Lower leg skin (tissue), 4 donors: ENCODE measurements around the gene RTCB. TPM values are rescaled to one million over a fixed set of nuclear protein-coding genes. Genes with fewer than 3 reads are reported as not detected.
A peak's percentile ranks its signal among the peaks of the same experiment; 100 is the strongest.

ENCODE experiments used
- DNase-seq, 2 donors: peaks; one replicate each; pipeline ENCODE4 v3.0.0-alpha.2; 2019; ENCODE audit warnings: low spot score in 2 of 2
- H3K4me3 ChIP-seq: fragments of 200-600 bp; sonication (generic); 2 replicates; pipeline ENCODE4 v1.5.1; 2017; ENCODE audit warnings: mild to moderate bottlenecking, low read depth; ENCODE audit not compliant: poor library complexity, severe bottlenecking
- POLR2A ChIP-seq, 2 donors: fragments of 450-650 bp; IDR thresholded peaks; one replicate each; pipeline ENCODE4 v1.6.1; 2016 to 2017; ENCODE audit warnings: antibody characterized with exemption in 2 of 2, mild to moderate bottlenecking in 1 of 2, moderate library complexity in 1 of 2
- WGBS, 2 donors: methylation state at CpG; one replicate each; pipeline ENCODE4 v1.1.5; 2018; 5-methylcytosine and 5-hydroxymethylcytosine counted together
- intact Hi-C: fragments of 100-400 bp; cut with DNase I; formaldehyde crosslinking; loops from one replicate; pipeline ENCODE4 v1.15.0; 2023; ENCODE audit warnings: low total_unique reads
- total RNA-seq, 4 donors: library from RNA; depleted of rRNA; stranded (reverse); fragments of >200 nt; gene quantifications; one replicate each; pipeline ENCODE4 v1.1.0, GENCODE V29; 2016
- TF ChIP-seq, protein P1 (sequence below), 3 donors: fragments of 450-650 bp; IDR thresholded peaks; one replicate each; pipeline ENCODE4 v1.5.1; 2016; ENCODE audit warnings: antibody characterized with exemption in 3 of 3, mild to moderate bottlenecking in 3 of 3, moderate library complexity in 2 of 3

Gene RTCB
- total RNA-seq = 100 to 1,000 TPM in 3 of 4 donors, 10 to 100 TPM in 1; 99.6 to 113 (median 102) TPM

DNA sequence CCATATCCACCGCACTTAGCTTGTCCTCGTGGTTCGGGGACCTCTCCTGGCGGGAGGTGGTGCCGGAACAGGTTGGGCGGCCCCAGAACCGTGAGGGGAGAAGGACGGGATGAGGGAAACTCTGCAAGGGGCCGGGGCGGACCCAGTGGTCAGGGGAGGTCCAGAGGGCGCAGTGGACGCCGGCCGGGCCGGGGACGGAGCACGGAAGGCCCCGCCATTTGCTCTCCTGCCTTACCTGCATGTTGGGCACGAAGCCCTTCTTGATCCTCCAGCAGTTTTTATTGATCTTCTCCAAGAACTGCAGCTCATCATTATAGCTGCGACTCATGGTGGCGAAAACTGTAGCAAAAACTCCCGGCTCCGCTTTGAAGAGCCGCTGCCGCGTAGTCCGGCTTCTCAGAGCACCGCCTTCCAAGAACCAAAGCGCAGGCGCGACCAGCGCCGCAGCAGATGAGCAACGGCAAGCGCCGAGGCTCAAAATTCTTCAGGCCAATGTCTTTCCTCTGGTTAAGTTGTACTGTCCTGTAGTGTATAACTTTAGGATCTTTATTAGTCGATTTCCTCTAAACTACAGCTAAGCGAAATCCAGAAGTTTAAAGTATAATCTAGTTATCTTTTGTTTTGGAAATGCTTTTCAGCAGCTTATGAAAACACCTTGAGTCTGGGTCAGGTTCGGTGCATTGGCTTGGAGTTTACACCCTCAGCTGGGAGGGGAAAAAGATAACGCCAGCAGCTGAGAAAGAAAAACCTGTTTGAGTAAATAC is at the start of gene RTCB:
Gene RTCB, minus strand, starts transcription at position 419 of the 764 bp plus-strand sequence. Its CDS starts 91 bp downstream, at position 328.
- 1 to 2% methylated on average over 31 to 39 of the region's 40 CpGs for WGBS, 2 donors
- DNase-seq = peak; percentile 87 to 98
- H3K4me3 ChIP-seq = peak within 1 kb of the TSS; percentile 96
- intact Hi-C loops = no loop called here
- TF ChIP-seq, protein P1, sequence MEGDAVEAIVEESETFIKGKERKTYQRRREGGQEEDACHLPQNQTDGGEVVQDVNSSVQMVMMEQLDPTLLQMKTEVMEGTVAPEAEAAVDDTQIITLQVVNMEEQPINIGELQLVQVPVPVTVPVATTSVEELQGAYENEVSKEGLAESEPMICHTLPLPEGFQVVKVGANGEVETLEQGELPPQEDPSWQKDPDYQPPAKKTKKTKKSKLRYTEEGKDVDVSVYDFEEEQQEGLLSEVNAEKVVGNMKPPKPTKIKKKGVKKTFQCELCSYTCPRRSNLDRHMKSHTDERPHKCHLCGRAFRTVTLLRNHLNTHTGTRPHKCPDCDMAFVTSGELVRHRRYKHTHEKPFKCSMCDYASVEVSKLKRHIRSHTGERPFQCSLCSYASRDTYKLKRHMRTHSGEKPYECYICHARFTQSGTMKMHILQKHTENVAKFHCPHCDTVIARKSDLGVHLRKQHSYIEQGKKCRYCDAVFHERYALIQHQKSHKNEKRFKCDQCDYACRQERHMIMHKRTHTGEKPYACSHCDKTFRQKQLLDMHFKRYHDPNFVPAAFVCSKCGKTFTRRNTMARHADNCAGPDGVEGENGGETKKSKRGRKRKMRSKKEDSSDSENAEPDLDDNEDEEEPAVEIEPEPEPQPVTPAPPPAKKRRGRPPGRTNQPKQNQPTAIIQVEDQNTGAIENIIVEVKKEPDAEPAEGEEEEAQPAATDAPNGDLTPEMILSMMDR (IDR thresholded peaks at IDR 0.05) = no peak
- TF ChIP-seq POLR2A (IDR thresholded peaks at IDR 0.05) = no peak

DNA sequence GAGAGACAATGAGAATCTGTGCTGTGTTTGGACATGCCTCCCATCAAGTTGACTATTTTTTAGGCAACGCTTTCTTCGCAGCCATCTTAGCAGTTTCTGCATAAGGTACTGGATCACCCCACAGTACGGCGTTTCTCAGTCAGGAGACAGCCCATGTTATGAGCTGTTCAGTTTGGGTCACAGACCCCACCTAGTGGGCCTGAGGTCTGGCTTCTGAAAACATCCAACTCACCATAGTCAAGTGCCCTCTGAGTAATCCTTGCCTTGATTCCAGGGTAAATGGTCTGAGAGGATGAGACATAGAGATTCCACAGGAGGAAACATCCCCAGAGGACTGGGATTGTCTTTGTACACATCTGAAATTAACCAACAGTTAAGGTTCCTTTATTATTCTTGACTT is 45.0 kb upstream of the RTCB start:
- no peak overlapping the region for H3K4me3 ChIP-seq
- 83 to 92% methylated on average over 4 of the region's 4 CpGs for WGBS, 2 donors
- DNase-seq = no peak
- TF ChIP-seq, protein P1 (IDR thresholded peaks at IDR 0.05) = no peak
- TF ChIP-seq POLR2A (IDR thresholded peaks at IDR 0.05) = no peak
- intact Hi-C loops = no loop called here

DNA sequence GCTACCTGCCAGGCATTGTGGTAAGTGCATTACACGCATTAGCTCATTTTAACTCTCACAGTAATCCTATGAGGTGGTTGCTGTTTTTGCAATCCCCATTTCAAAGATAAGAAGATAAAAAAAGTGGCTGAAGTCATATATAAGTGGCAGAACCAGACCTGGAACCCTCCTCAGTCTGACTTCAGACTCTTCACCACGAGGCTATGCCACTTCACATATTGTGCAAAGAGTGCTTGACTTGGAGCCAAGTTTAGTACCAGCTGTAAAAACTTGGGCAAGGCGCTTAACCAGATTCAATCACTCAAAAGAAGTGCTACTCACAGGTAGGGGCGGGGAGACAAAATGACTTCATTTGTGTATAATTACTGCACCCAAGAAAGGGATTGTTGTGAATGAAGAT is 36.9 kb upstream of the RTCB start:
- intact Hi-C loops = no loop called here
- WGBS, 2 donors = 40 to 56% methylated on average over 4 of the region's 4 CpGs
- DNase-seq = no peak
- H3K4me3 ChIP-seq = no peak overlapping the region
- TF ChIP-seq POLR2A (IDR thresholded peaks at IDR 0.05) = no peak
- TF ChIP-seq, protein P1 (IDR thresholded peaks at IDR 0.05) = no peak

DNA sequence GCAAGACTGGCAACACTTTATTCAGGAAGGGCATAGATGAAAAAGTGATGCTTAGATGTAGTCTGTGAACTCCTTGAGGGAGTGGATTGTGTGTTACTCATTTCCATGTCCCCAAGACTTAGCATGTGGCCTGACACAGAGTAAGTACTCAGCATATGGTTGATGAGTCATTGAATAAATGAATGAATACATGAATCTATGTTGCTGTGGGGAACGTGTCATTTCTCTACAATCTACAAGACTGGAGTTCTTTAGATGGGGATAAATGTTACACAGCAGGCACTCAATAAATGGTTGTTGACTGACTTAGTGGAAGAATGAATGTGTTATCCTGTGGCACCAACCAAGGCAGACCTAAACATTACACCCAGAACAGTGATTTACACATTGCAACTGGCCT is 34.3 kb upstream of the RTCB start:
- intact Hi-C loops = no loop called here

DNA sequence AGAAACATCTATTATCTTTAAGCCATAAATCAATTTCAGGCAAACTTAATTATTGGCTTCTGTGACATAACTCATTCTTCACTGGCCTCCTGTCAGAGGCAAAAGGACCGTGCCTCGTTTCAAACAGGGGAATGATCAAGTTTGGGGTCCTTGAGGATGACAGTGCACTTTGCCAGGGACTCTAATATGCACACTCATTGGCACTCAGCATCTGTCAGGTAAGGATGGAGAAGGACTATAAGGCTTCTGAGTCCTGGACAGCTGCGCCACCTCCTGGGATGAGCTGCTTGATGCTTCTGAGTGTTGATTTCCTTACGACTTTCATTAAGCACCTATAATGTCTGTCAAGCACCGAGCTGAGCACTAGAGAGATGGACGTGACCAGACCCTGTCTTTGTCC is 32.0 kb upstream of the RTCB start:
- no peak for TF ChIP-seq POLR2A (IDR thresholded peaks at IDR 0.05)
- TF ChIP-seq, protein P1 (IDR thresholded peaks at IDR 0.05) = no peak
- H3K4me3 ChIP-seq = no peak overlapping the region
- 29 to 46% methylated on average over 6 of the region's 6 CpGs for WGBS, 2 donors
- no peak for DNase-seq
- intact Hi-C loops = no loop called here

More for the DNA sequence above, 34.3 kb upstream of the RTCB start:
- TF ChIP-seq POLR2A (IDR thresholded peaks at IDR 0.05) = no peak
- TF ChIP-seq, protein P1 (IDR thresholded peaks at IDR 0.05) = no peak
- no peak for DNase-seq
- H3K4me3 ChIP-seq = no peak overlapping the region
- 59 to 67% methylated on average over 1 of the region's 1 CpG for WGBS, 2 donors
